ENCODE results near the gene RNF151.

- TF ChIP-seq CTCF (conservative IDR thresholded peaks at IDR 0.05) (no peak), ZFX (IDR thresholded peaks at IDR 0.05) (no peak)
Observed at GRCh38 chr16:2013527-2013926, 46.9 kb downstream of the RNF151 start.
